Stimulated activated CD8-positive, alpha-beta memory T cell treated with anti-CD3 and anti-CD28 coated beads, Interleukin-2, amount 100 ng/mL, for 48 hours (primary cell): Measurements from ENCODE around the gene KRTAP10-6.
"Not testable (repeated sequence)": the region's sequence is repeated elsewhere in the genome, so short reads cannot be mapped to it uniquely, and the experiment has no call there.

ENCODE experiments used
- DNase-seq, 2 donors: peaks; one replicate each; pipeline ENCODE4 v3.0.0-alpha.2; 2020; ENCODE audit warnings: low read depth in 2 of 2

The KRTAP10-6 gene

DNA sequence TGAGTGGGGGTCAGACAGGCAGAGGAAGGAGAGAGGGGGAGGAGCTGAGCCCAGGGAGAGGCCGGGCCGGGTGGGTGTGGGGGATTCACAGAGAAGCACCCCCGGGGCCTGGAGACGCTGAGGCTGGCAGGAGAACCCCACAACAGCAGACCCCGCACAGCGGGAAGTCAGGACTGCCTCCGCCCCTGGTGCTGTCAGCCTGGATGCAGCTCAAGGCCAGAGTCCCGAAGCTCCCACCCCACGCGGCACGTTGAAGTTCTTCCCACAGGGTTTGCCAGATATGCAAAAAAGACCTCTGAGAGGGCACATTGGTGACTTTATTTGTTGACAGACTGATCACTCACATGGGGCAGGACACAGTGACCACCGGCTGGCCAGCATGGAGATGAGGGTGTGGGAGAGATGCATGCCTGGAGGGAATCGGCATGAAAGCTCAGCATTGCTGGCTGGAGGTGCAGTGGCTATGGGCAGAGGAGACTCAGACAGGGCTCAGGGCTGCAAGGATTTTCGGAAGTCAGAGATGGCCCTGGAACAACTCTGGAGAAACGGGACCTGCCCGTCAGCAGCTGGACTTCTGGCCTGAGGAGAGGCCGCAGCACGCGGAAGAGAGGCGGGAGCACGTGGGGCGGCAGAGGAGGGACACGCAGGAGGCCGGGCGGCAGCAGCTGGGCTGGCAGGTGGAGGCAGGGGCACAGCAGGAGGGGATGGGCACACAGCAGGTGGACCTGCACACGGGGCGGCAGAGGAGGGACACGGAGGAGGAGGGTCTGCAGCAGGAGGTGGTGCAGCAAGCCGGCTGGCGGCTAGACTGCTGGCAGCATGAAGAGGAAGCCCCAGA is 34.6 kb downstream of the KRTAP10-6 start:
- DNase-seq = no peak

GRCh38 chr21:44556879-44557278 is 35.4 kb downstream of the KRTAP10-6 start:
- no peak for DNase-seq

GRCh38 chr21:44555200-44555875 is 37.0 kb downstream of the KRTAP10-6 start:
- DNase-seq = no peak

DNA sequence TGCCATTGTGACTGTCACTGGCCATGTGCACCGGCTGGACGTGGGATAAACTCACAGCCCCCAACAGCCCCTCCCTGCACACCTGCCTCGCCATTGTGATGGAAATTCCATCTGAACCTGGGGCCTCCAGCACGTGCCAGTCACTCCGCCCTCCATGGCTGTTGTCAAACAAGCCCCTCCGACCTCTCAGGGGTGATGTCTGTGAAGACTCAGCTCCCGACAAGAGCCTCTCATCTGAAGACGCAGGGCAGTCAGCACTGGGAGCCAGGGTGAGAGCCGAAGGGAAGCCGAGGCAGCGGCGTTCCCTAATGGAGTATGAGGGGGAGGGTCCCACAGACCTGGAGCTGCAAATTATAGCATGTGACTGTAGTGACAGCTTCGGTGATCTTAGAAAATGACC is 39.6 kb downstream of the KRTAP10-6 start:
- no peak for DNase-seq

GRCh38 chr21:44552136-44552535 is 40.2 kb downstream of the KRTAP10-6 start:
- no peak for DNase-seq

DNA sequence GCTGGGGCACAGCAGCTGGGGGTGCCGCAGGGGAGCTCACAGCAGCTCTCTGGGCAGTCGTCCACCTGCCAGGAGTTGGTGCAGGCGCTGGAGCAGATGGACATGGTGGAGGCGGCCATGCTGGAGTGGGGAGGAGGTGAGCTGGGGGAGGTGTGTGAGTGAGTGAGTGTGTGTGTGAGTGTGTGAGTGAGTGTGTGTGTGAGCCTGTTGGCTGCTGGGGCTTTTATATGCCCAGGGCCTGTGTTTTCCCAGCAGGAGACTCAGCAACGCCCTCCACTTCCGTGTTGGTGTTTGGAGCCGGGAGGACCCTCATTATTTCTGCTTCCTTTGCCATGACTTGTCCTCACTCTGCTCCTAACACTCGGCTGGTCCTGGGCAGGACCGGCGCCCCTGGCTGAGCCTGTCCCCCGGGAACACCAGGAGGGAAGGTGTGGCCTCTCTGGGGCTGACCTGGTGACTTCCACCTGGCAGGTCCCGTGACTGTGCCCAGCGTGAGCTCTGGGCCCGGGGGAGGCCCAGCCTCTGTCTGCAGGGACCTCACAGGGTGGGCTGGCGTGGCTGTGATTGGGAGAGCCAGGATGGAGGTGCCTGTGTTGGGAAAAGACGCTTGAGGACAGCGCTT is 40.9 kb downstream of the KRTAP10-6 start, which contains the start of gene KRTAP10-2:
Gene KRTAP10-2, minus strand, starts transcription at position 166 of the 622 bp plus-strand sequence. Its CDS starts 47 bp downstream, at position 119.
- no peak for DNase-seq

DNA sequence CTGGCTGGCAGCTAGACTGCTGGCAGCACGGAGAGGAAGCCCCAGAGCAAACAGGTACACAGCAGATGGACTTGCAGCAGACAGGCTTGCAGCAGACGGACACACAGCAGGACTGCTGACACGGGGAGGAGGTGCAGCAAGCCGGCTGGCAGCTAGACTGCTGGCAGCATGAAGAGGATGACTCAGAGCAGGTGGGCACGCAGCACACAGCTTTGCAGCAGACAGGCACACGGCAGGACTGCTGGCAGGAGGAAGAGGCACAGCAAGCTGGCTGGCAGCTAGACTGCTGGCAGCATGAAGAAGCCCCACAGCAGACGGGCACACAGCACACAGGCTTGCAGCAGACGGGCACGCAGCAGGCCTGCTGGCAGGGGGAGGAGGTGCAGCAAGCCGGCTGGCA is 41.5 kb downstream of the KRTAP10-6 start:
- no peak for DNase-seq

- not testable (repeated sequence) for DNase-seq
Observed at GRCh38 chr21:44550285-44550684, 42.0 kb downstream of the KRTAP10-6 start.

DNA sequence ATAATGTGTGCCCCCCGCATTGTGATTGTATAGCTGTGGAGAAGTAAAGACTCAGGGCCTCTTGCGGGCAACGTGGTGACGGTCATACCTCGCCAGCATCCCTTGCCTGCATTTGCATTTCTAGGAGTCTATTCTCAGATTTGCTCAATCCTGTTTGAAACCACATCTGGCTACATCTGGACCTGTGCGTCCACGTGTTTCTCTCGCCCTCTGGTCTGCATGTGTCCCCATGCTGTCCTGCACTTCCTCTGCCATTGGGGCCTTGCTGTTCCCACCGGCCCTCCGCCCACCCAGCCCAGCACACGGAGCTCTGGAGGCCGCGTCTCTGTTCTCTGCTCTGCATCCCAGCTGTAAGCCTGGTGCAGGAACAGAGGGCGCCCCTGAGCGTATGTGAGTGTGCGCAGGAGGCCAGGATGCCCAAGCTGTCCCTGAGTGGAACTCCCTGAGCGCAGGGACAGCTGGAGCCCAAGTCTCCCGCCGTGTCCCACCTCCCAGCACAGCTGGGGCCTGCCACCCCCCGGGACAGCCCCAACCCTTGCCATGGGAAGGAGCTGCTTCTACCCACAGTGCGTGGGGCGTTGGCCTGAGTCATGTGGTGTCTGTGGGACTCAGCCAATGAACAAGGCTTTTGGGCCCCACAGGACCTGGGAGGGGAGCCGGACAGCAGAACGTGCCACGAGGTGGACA is 42.6 kb downstream of the KRTAP10-6 start:
- DNase-seq = no peak

DNA sequence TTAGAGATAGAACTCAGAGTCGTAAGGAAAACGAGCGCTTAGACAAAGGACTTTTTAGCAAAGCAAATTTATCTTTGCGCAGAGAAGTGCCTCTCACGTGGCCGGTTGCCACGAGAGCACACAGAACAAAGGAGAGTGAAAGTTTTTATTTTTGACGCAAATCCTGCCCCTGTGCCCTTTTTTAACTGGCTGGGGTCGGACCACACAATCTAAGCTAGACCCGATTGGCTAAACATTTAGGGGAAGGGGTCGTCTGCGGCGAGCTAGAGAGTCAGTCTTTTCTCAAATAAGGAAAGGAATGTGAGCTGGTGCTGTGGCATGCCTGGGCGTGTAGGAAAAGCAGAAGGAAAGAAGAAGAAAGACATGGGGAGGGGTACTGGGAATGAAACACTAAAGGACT is 43.4 kb downstream of the KRTAP10-6 start:
- DNase-seq = no peak

- DNase-seq = no peak
Observed at GRCh38 chr21:44548381-44548780, 43.9 kb downstream of the KRTAP10-6 start.

DNA sequence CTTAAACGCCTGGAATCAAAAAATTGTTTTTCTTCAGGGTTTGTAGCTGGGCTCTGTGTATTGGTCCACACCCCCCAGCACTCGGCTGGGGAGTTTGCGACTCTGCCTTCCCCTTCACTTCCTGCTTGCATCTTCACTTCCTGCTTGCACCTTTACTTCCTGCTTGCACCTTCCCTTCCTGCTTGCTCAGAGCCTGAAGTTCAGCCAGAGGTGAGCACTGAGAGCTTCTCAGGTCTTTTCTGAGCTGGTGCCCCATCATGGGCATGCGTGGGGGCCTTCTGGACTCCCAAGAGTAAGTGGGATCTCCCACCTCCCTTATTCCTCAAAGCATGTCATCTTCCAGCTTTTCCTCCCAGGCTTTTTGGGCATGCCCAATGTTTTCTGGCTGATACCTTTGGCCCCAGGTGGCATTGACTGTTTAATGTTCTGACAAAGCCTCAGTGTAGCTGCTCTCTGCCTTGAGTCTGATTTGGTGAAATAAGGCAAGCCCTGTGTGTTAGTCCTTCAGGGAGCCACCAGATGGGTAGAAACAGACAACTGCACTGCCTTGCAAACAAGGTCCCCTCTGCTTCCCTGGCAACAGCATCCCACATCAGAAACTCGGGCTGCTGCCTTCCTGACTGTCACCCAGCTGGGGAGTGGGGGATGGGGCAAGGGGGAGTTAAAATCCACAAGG is 44.5 kb downstream of the KRTAP10-6 start:
- DNase-seq = no peak

GRCh38 chr21:44544566-44544965 is 47.7 kb downstream of the KRTAP10-6 start:
- DNase-seq = no peak

- no peak for DNase-seq
Observed at GRCh38 chr21:44542716-44543115, 49.6 kb downstream of the KRTAP10-6 start.
